B cell (primary cell): ENCODE data around the gene PRAME.

Source experiments
- EZH2 ChIP-seq: IDR thresholded peaks from 2 replicates; pipeline ENCODE4 v1.6.1; 2012; ENCODE audit warnings: borderline replicate concordance, low read depth, mild to moderate bottlenecking, moderate library complexity, low read length; ENCODE audit not compliant: insufficient read depth, poor library complexity, severe bottlenecking
- TF ChIP-seq, protein P1 (sequence below): fragments of 200-600 bp; IDR thresholded peaks from one replicate; pipeline ENCODE4 v1.8.0; 2022; ENCODE audit warnings: antibody characterized with exemption, mild to moderate bottlenecking

DNA sequence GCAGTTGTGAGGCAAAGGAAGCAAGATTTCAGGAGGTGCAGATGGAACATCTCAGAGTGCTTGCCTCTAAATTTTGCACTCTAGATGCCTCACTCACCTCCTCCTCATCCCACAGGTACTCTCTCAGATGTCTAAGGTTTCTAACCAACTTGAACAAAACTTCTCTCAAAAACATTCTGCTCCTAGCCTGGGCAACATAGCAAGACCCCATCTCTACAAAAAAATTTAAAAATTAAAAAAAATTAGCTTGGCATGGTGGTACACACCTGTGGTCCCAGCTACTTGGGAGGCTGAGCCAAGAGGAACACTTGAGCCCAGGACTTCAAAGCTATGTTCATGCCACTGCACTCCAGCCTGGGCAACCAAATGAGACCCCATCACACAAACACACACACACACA lies 43.2 kb downstream of the PRAME start:
- TF ChIP-seq EZH2, result no peak
- TF ChIP-seq, protein P1, sequence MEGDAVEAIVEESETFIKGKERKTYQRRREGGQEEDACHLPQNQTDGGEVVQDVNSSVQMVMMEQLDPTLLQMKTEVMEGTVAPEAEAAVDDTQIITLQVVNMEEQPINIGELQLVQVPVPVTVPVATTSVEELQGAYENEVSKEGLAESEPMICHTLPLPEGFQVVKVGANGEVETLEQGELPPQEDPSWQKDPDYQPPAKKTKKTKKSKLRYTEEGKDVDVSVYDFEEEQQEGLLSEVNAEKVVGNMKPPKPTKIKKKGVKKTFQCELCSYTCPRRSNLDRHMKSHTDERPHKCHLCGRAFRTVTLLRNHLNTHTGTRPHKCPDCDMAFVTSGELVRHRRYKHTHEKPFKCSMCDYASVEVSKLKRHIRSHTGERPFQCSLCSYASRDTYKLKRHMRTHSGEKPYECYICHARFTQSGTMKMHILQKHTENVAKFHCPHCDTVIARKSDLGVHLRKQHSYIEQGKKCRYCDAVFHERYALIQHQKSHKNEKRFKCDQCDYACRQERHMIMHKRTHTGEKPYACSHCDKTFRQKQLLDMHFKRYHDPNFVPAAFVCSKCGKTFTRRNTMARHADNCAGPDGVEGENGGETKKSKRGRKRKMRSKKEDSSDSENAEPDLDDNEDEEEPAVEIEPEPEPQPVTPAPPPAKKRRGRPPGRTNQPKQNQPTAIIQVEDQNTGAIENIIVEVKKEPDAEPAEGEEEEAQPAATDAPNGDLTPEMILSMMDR, result no peak
